Astrocyte (in vitro differentiated cells and primary cell): ENCODE data around the gene PARP1. TPM values are rescaled to one million over a fixed set of nuclear protein-coding genes. Genes with fewer than 3 reads are reported as not detected.

Experiments used
- DNase-seq: peaks from one replicate; pipeline ENCODE4 v3.0.0-alpha.2; 2010; ENCODE audit warnings: low read depth
- FAIRE-seq: peaks from 2 replicates; lab custom pipeline; 2011; peaks lifted over from hg19 to GRCh38; lab: Jason Lieb, UNC
- H2AFZ ChIP-seq: 2 replicates; pipeline ENCODE4 v1.6.0; 2012; ENCODE audit warnings: low read depth, low read length, inconsistent platforms
- H3K27ac ChIP-seq: 2 replicates; pipeline ENCODE4 v1.5.1; 2011; ENCODE audit warnings: low read depth, low read length, inconsistent platforms
- H3K27me3 ChIP-seq: 2 replicates; pipeline ENCODE4 v1.6.0; 2011; ENCODE audit warnings: low read length, inconsistent platforms; ENCODE audit not compliant: insufficient read depth
- H3K36me3 ChIP-seq: 2 replicates; pipeline ENCODE4 v1.5.1; 2011; ENCODE audit warnings: low read length, inconsistent platforms; ENCODE audit not compliant: insufficient read depth
- H3K4me1 ChIP-seq: 2 replicates; pipeline ENCODE4 v1.5.1; 2011; ENCODE audit warnings: low read length, inconsistent platforms; ENCODE audit not compliant: insufficient read depth
- H3K4me2 ChIP-seq: 2 replicates; pipeline ENCODE4 v1.6.0; 2012; ENCODE audit warnings: low read length, inconsistent platforms
- H3K4me3 ChIP-seq: 2 replicates; pipeline ENCODE4 v1.5.1; 2011; ENCODE audit warnings: low read depth, mild to moderate bottlenecking, low read length, inconsistent platforms; ENCODE audit not compliant: insufficient read depth
- H3K79me2 ChIP-seq: 2 replicates; pipeline ENCODE4 v1.6.0; 2012; ENCODE audit warnings: mild to moderate bottlenecking, low read length, inconsistent platforms; ENCODE audit not compliant: insufficient read depth
- H3K9ac ChIP-seq: 2 replicates; pipeline ENCODE4 v1.6.0; 2012; ENCODE audit warnings: mild to moderate bottlenecking, low read length, inconsistent platforms
- H3K9me3 ChIP-seq: 2 replicates; pipeline ENCODE4 v1.5.1; 2012; ENCODE audit warnings: low read depth, mild to moderate bottlenecking, low read length, inconsistent platforms; ENCODE audit not compliant: insufficient read depth
- H4K20me1 ChIP-seq: 2 replicates; pipeline ENCODE4 v1.6.0; 2012; ENCODE audit warnings: low read length, inconsistent platforms; ENCODE audit not compliant: insufficient read depth
- H3K27ac Mint-ChIP-seq: one replicate; pipeline ENCODE4 v1.8.0; 2021; ENCODE audit warnings: mild to moderate bottlenecking, mixed read lengths; ENCODE audit not compliant: unreplicated experiment
- H3K27me3 Mint-ChIP-seq: one replicate; pipeline ENCODE4 v1.8.0; 2021; ENCODE audit warnings: low read depth, mixed read lengths; ENCODE audit not compliant: unreplicated experiment
- H3K36me3 Mint-ChIP-seq: one replicate; pipeline ENCODE4 v1.8.0; 2021; ENCODE audit warnings: low read depth, mixed read lengths; ENCODE audit not compliant: unreplicated experiment
- H3K4me1 Mint-ChIP-seq: one replicate; pipeline ENCODE4 v1.8.0; 2021; ENCODE audit warnings: low read depth, mixed read lengths; ENCODE audit not compliant: unreplicated experiment
- H3K4me3 Mint-ChIP-seq: one replicate; pipeline ENCODE4 v1.8.0; 2021; ENCODE audit warnings: mild to moderate bottlenecking, moderate library complexity, mixed read lengths; ENCODE audit not compliant: unreplicated experiment
- H3K9me3 Mint-ChIP-seq: one replicate; pipeline ENCODE4 v1.8.0; 2021; ENCODE audit warnings: mild to moderate bottlenecking, mixed read lengths; ENCODE audit not compliant: unreplicated experiment
- CTCF ChIP-seq: IDR thresholded peaks from 2 replicates; pipeline ENCODE4 v1.5.1; 2011; ENCODE audit warnings: low read depth, mild to moderate bottlenecking, inconsistent platforms, low read length, moderate library complexity; ENCODE audit not compliant: insufficient read depth
- EZH2 ChIP-seq: IDR thresholded peaks from 2 replicates; pipeline ENCODE4 v1.6.1; 2012; ENCODE audit warnings: mild to moderate bottlenecking, low read length, inconsistent platforms; ENCODE audit not compliant: insufficient read depth
- total RNA-seq: library from RNA; stranded (reverse); gene quantifications from 2 replicates; pipeline ENCODE4 v1.2.1, GENCODE V29; 2021

The PARP1 gene
- total RNA-seq, 1 donor from 2014 or later, result 57.8 TPM

- Mint-ChIP-seq H3K36me3 (peaks cover 4% of the 10 kb centered on the region), H3K9me3 (no peaks in the 10 kb centered on the region), H3K4me1 (peaks cover 4% of the 10 kb centered on the region), H3K27me3 (peaks cover 1% of the 10 kb centered on the region), H3K27ac (no peak overlapping the region), H3K4me3 (no peak overlapping the region)
- no peak overlapping the region for H3K4me3 ChIP-seq
- DNase-seq (no peak), FAIRE-seq (no peak)
- H3K9me3 ChIP-seq, result no peaks in the 10 kb centered on the region
- no peaks in the 10 kb centered on the region for H3K79me2 ChIP-seq
- no peaks in the 10 kb centered on the region for H4K20me1 ChIP-seq
- no peak overlapping the region for H3K9ac ChIP-seq
- no peaks in the 10 kb centered on the region for H3K4me1 ChIP-seq
- no peak for TF ChIP-seq CTCF
- no peak for TF ChIP-seq EZH2
- no peaks in the 10 kb centered on the region for H3K36me3 ChIP-seq
- no peak overlapping the region for H2AFZ ChIP-seq
- H3K27me3 ChIP-seq, result peaks cover 3% of the 10 kb centered on the region
- H3K27ac ChIP-seq, result no peak overlapping the region
- H3K4me2 ChIP-seq, result no peak overlapping the region
Observed at GRCh38 chr1:226422478-226422877, 14.6 kb upstream of the PARP1 start.

GRCh38 chr1:226420897-226421296 lies 13.0 kb upstream of the PARP1 start:
- Histone ChIP-seq H3K4me2 (no peak overlapping the region), H3K4me3 (no peak overlapping the region), H3K79me2 (no peaks in the 10 kb centered on the region), H3K27me3 (peaks cover 3% of the 10 kb centered on the region), H3K9ac (no peak overlapping the region), H3K27ac (no peak overlapping the region), H3K4me1 (no peaks in the 10 kb centered on the region), H3K9me3 (no peaks in the 10 kb centered on the region), H4K20me1 (no peaks in the 10 kb centered on the region), H3K36me3 (no peaks in the 10 kb centered on the region), H2AFZ (no peak overlapping the region)
- Mint-ChIP-seq H3K27ac (no peak overlapping the region), H3K9me3 (no peaks in the 10 kb centered on the region), H3K4me3 (no peak overlapping the region), H3K36me3 (no peaks in the 10 kb centered on the region), H3K27me3 (peaks cover 1% of the 10 kb centered on the region), H3K4me1 (peaks cover 4% of the 10 kb centered on the region)
- FAIRE-seq, result no peak
- DNase-seq, result no peak
- TF ChIP-seq EZH2 (no peak), CTCF (no peak)

- Mint-ChIP-seq H3K27ac (no peak overlapping the region), H3K4me1 (peaks cover 4% of the 10 kb centered on the region), H3K9me3 (no peaks in the 10 kb centered on the region), H3K4me3 (no peak overlapping the region), H3K27me3 (peaks cover 1% of the 10 kb centered on the region), H3K36me3 (no peaks in the 10 kb centered on the region)
- no peak for FAIRE-seq
- no peak overlapping the region for H3K4me2 ChIP-seq
- no peaks in the 10 kb centered on the region for H3K36me3 ChIP-seq
- peaks cover 3% of the 10 kb centered on the region for H3K27me3 ChIP-seq
- no peak overlapping the region for H3K27ac ChIP-seq
- H4K20me1 ChIP-seq, result no peaks in the 10 kb centered on the region
- H3K4me3 ChIP-seq, result no peak overlapping the region
- H2AFZ ChIP-seq, result no peak overlapping the region
- no peaks in the 10 kb centered on the region for H3K4me1 ChIP-seq
- no peak for TF ChIP-seq EZH2
- no peaks in the 10 kb centered on the region for H3K79me2 ChIP-seq
- no peak overlapping the region for H3K9ac ChIP-seq
- DNase-seq, result no peak
- no peaks in the 10 kb centered on the region for H3K9me3 ChIP-seq
Observed at GRCh38 chr1:226420328-226420727, 12.4 kb upstream of the PARP1 start.
